Measurements from ENCODE around the gene CASTOR2. TPM values are rescaled to one million over a fixed set of nuclear protein-coding genes. Genes with fewer than 3 reads are reported as not detected.

Gene CASTOR2
- total RNA-seq, 1 donor from 2014 or later: 21.3 TPM

DNA sequence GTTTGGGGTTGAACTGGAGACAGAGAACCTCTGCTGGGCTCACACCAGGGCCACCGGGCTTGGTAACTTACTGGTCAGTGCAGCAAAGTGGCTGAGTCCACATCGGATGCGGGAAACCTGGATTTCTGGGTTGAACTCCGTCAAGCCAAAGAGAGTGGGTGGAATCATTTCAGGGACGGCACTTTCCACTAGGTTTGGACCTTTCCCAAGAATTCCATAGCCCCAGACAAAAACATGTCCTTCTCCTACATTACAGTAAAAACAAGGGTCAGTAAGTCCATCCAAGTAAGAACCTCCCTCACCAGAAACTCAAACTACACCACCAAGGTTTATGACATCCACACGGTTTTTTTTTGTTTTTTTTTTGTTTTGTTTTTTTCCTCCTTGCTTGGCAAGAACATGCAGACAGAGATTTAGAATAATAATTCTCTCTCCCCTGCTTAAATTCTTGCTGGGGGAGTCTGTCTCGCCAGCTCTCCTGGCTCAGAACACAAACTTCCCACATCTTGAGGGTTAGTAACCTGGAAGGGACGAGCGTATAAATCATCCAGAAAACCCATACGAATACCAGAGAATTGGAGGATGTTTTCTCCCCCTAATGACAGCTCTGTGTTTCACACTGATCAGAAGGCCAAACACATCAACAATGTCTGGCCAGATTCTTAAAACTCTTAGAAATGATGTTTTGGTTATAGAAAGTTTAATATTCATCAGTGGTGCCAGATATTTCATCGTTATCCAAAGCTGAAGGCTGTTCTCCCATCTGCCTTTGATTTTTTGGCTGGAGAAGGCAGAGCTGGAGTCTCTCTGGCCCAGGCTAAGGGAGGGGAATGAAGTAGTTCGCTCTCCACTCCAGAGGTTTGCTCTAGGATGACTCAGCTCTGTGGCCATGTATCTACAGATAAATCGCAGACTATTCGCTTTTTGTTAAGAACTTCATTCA, 91.6 kb downstream of the CASTOR2 start:
- Mint-ChIP-seq H3K27ac (ENCODE audit: unreplicated experiment) (peak overlapping the region; percentile 83), H3K9me3 (ENCODE audit: unreplicated experiment) (no peaks in the 10 kb centered on the region), H3K36me3 (ENCODE audit: low read depth, unreplicated experiment) (peaks cover 37% of the 10 kb centered on the region), H3K27me3 (ENCODE audit: low read depth, unreplicated experiment) (no peaks in the 10 kb centered on the region), H3K4me3 (ENCODE audit: unreplicated experiment) (peak overlapping the region; percentile 54), H3K4me1 (ENCODE audit: low read depth, unreplicated experiment) (peaks cover 24% of the 10 kb centered on the region)
- TF ChIP-seq, protein P1, sequence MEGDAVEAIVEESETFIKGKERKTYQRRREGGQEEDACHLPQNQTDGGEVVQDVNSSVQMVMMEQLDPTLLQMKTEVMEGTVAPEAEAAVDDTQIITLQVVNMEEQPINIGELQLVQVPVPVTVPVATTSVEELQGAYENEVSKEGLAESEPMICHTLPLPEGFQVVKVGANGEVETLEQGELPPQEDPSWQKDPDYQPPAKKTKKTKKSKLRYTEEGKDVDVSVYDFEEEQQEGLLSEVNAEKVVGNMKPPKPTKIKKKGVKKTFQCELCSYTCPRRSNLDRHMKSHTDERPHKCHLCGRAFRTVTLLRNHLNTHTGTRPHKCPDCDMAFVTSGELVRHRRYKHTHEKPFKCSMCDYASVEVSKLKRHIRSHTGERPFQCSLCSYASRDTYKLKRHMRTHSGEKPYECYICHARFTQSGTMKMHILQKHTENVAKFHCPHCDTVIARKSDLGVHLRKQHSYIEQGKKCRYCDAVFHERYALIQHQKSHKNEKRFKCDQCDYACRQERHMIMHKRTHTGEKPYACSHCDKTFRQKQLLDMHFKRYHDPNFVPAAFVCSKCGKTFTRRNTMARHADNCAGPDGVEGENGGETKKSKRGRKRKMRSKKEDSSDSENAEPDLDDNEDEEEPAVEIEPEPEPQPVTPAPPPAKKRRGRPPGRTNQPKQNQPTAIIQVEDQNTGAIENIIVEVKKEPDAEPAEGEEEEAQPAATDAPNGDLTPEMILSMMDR (IDR thresholded peaks at IDR 0.05; ENCODE audit: insufficient read depth, low read depth, low read length): no peak
- H3K36me3 ChIP-seq (ENCODE audit: insufficient read depth, low read length): peaks cover 34% of the 10 kb centered on the region
- H3K4me3 ChIP-seq (ENCODE audit: insufficient read depth, low read depth, low read length): no peak overlapping the region
- H3K9ac ChIP-seq (ENCODE audit: low read length): peak overlapping the region; percentile 47
- H3K27ac ChIP-seq (ENCODE audit: low read depth, low read length): peak overlapping the region; percentile 71
- DNase-seq (ENCODE audit: low read depth) (peak; percentile 91), FAIRE-seq (peak; percentile 79)
- H2AFZ ChIP-seq (ENCODE audit: low read depth, low read length): no peak overlapping the region
- no peaks in the 10 kb centered on the region for H3K9me3 ChIP-seq (ENCODE audit: insufficient read depth, low read depth, low read length)
- peaks cover 11% of the 10 kb centered on the region for H4K20me1 ChIP-seq (ENCODE audit: insufficient read depth, low read length)
- H3K4me1 ChIP-seq (ENCODE audit: insufficient read depth, low read length): peaks cover 33% of the 10 kb centered on the region
- no peaks in the 10 kb centered on the region for H3K27me3 ChIP-seq (ENCODE audit: insufficient read depth, low read length)
- peak overlapping the region; percentile 57 for H3K4me2 ChIP-seq (ENCODE audit: low read length)
- H3K79me2 ChIP-seq (ENCODE audit: insufficient read depth, low read length): peaks cover 4% of the 10 kb centered on the region

DNA sequence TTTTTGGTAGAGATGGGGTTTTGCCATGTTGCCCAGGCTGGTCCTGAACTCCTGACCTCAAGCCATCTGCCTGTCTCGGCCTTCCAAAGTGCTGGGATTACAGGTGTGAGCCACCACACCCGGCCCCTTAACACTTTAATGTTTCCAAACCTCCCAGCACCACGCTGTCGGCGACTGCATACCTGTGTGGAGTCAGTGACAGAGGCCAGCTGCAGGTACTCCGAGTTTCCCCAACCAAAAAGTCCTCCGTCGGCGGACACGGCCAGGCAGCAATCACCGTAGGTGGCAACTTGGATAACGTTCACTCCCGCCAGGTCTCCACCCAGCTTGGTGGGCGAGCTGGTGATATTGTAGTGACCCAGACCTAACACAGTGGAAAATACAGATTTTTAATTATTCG, 93.9 kb downstream of the CASTOR2 start:
- Mint-ChIP-seq H3K4me1 (ENCODE audit: low read depth, unreplicated experiment) (peaks cover 24% of the 10 kb centered on the region), H3K27me3 (ENCODE audit: low read depth, unreplicated experiment) (no peaks in the 10 kb centered on the region), H3K36me3 (ENCODE audit: low read depth, unreplicated experiment) (peaks cover 44% of the 10 kb centered on the region), H3K9me3 (ENCODE audit: unreplicated experiment) (no peaks in the 10 kb centered on the region), H3K4me3 (ENCODE audit: unreplicated experiment) (no peak overlapping the region), H3K27ac (ENCODE audit: unreplicated experiment) (no peak overlapping the region)
- Histone ChIP-seq H4K20me1 (ENCODE audit: insufficient read depth, low read length) (peaks cover 11% of the 10 kb centered on the region), H3K4me2 (ENCODE audit: low read length) (no peak overlapping the region), H3K27me3 (ENCODE audit: insufficient read depth, low read length) (no peaks in the 10 kb centered on the region), H3K9ac (ENCODE audit: low read length) (no peak overlapping the region), H3K4me3 (ENCODE audit: insufficient read depth, low read depth, low read length) (no peak overlapping the region), H3K36me3 (ENCODE audit: insufficient read depth, low read length) (peaks cover 40% of the 10 kb centered on the region), H3K9me3 (ENCODE audit: insufficient read depth, low read depth, low read length) (no peaks in the 10 kb centered on the region), H3K4me1 (ENCODE audit: insufficient read depth, low read length) (peaks cover 33% of the 10 kb centered on the region), H3K27ac (ENCODE audit: low read depth, low read length) (no peak overlapping the region), H3K79me2 (ENCODE audit: insufficient read depth, low read length) (peaks cover 1% of the 10 kb centered on the region), H2AFZ (ENCODE audit: low read depth, low read length) (no peak overlapping the region)
- FAIRE-seq (no peak), DNase-seq (ENCODE audit: low read depth) (no peak)
- TF ChIP-seq, protein P1 (IDR thresholded peaks at IDR 0.05; ENCODE audit: insufficient read depth, low read depth, low read length): no peak
- no peak for TF ChIP-seq EZH2 (IDR thresholded peaks at IDR 0.05; ENCODE audit: insufficient read depth, low read length)

DNA sequence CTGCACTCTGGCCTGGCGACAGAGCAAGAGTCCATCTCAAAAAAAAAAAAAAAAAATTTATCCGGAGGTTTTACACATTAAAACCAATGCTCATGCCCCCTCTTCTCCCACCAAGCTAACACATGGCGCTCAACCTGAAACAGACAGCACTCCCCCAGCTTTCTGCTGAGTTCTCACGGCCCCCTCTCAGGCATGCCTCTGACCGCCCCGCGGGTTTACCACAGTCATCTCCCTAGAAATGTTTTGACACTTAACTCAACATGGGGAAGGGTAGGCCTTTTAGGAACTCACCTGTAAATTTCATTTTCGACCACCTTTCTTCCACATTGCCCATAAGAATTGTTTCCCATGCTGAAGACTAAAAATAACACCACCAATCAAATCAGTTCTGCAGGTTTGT, 99.8 kb downstream of the CASTOR2 start:
- Histone ChIP-seq H3K9me3 (ENCODE audit: insufficient read depth, low read depth, low read length) (no peaks in the 10 kb centered on the region), H3K4me3 (ENCODE audit: insufficient read depth, low read depth, low read length) (no peak overlapping the region), H3K9ac (ENCODE audit: low read length) (no peak overlapping the region), H2AFZ (ENCODE audit: low read depth, low read length) (no peak overlapping the region), H3K27me3 (ENCODE audit: insufficient read depth, low read length) (no peaks in the 10 kb centered on the region), H3K79me2 (ENCODE audit: insufficient read depth, low read length) (no peaks in the 10 kb centered on the region), H3K4me1 (ENCODE audit: insufficient read depth, low read length) (no peaks in the 10 kb centered on the region), H3K27ac (ENCODE audit: low read depth, low read length) (no peak overlapping the region), H4K20me1 (ENCODE audit: insufficient read depth, low read length) (peaks cover 3% of the 10 kb centered on the region), H3K4me2 (ENCODE audit: low read length) (no peak overlapping the region), H3K36me3 (ENCODE audit: insufficient read depth, low read length) (peaks cover 29% of the 10 kb centered on the region)
- Mint-ChIP-seq H3K36me3 (ENCODE audit: low read depth, unreplicated experiment) (peaks cover 20% of the 10 kb centered on the region), H3K27me3 (ENCODE audit: low read depth, unreplicated experiment) (no peaks in the 10 kb centered on the region), H3K27ac (ENCODE audit: unreplicated experiment) (no peak overlapping the region), H3K4me3 (ENCODE audit: unreplicated experiment) (no peak overlapping the region), H3K9me3 (ENCODE audit: unreplicated experiment) (no peaks in the 10 kb centered on the region), H3K4me1 (ENCODE audit: low read depth, unreplicated experiment) (no peaks in the 10 kb centered on the region)
- no peak for DNase-seq (ENCODE audit: low read depth)
- no peak for FAIRE-seq
- TF ChIP-seq EZH2 (IDR thresholded peaks at IDR 0.05; ENCODE audit: insufficient read depth, low read length): no peak
- TF ChIP-seq, protein P1 (IDR thresholded peaks at IDR 0.05; ENCODE audit: insufficient read depth, low read depth, low read length): no peak

All from astrocyte (in vitro differentiated cells and primary cell).